ENCODE data around the gene SGTA.
"Not testable (repeated sequence)": the region's sequence is repeated elsewhere in the genome, so short reads cannot be mapped to it uniquely, and the experiment has no call there.

Gene SGTA

DNA sequence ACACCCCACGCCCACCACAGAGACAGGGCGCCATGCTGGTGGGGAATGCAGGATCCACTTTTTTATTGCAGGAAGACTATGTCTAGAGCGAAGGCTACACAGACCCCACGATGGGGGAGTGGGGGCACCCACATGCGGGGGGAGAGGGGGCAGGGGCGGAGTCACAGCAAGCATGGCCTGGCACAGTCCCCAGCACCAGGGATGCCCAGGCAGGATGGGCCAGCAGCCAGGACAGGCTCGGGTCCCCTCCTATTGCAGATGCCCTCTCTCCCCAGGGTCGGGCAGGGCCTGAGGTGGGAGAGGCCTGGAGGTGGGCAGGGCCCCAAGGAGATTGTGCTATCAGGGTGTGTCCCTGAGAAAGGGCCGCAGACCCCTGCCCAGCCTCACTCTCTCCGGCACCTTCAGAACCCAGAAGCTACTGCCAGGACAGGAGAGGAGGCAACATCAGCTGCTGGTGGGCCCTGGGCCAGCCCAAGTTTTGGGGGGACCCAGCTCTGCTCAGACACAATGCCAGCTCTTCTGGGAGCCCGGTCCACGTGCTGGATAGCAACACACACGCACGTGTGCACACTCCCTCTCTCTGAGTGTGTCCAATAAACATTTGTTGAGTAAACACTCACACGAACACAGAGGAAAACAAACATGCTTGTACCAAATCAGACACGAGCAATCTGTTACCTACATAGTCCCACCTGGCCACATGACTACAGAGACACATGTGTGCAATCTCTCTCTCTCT is 68.4 kb downstream of the SGTA start:
- WGBS, 2 experiments (ENCODE audit: insufficient coverage in 2 of 2): 88 to 97% methylated on average over 12 to 13 of the region's 16 CpGs
- H3K9me3 ChIP-seq (ENCODE audit: control insufficient read depth, low read length): peaks cover 9% of the 10 kb centered on the region
- H3K36me3 ChIP-seq (ENCODE audit: control insufficient read depth, insufficient read depth, low read length): no peaks in the 10 kb centered on the region
- H3K4me1 ChIP-seq (ENCODE audit: control insufficient read depth, insufficient read depth, low read length, poor library complexity, severe bottlenecking): no peaks in the 10 kb centered on the region
- H3K27ac ChIP-seq (ENCODE audit: low read depth, low read length, severe bottlenecking): no peak overlapping the region
- no peak overlapping the region for H3K4me3 ChIP-seq (ENCODE audit: extremely low read depth, insufficient read depth, low read length, poor library complexity, severe bottlenecking)

DNA sequence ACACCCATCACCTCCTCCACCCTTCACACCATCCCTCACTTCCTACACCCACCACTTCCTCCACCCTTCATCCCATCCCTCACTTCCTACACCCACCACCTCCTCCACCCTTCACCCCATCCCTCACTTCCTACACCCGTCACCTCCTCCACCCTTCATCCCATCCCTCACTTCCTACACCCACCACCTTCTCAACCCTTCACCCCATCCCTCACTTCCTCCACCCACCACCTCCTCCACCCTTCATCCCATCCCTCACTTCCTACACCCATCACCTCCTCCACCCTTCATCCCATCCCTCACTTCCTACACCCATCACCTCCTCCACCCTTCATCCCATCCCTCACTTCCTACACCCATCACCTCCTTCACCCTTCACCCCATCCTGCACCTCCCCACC is 69.0 kb downstream of the SGTA start:
- H3K27ac ChIP-seq (ENCODE audit: low read depth, low read length, severe bottlenecking); H3K4me1 ChIP-seq (ENCODE audit: control insufficient read depth, insufficient read depth, low read length, poor library complexity, severe bottlenecking); H3K36me3 ChIP-seq (ENCODE audit: control insufficient read depth, insufficient read depth, low read length); H3K9me3 ChIP-seq (ENCODE audit: control insufficient read depth, low read length); H3K4me3 ChIP-seq (ENCODE audit: extremely low read depth, insufficient read depth, low read length, poor library complexity, severe bottlenecking): not testable (repeated sequence)
- 100% methylated on average over 1 of the region's 1 CpG for WGBS, 2 experiments (ENCODE audit: insufficient coverage in 2 of 2)

DNA sequence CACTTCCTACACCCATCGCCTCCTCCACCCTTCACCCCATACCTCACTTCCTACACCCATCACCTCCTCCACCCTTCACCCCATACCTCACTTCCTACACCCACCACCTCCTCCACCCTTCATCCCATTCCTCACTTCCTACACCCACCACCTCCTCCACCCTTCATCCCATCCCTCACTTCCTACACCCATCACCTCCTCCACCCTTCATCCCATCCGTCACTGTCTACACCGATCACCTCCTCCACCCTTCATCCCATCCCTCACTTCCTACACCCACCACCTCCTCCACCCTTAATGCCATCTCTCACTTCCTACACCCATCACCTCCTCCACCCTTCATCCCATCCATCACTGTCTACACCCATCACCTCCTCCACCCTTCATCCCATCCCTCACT is 69.9 kb downstream of the SGTA start:
- H3K27ac ChIP-seq (ENCODE audit: low read depth, low read length, severe bottlenecking); H3K36me3 ChIP-seq (ENCODE audit: control insufficient read depth, insufficient read depth, low read length); H3K9me3 ChIP-seq (ENCODE audit: control insufficient read depth, low read length); H3K4me3 ChIP-seq (ENCODE audit: extremely low read depth, insufficient read depth, low read length, poor library complexity, severe bottlenecking); H3K4me1 ChIP-seq (ENCODE audit: control insufficient read depth, insufficient read depth, low read length, poor library complexity, severe bottlenecking): not testable (repeated sequence)
- 69 to 76% methylated on average over 2 to 3 of the region's 3 CpGs for WGBS, 2 experiments (ENCODE audit: insufficient coverage in 2 of 2)

DNA sequence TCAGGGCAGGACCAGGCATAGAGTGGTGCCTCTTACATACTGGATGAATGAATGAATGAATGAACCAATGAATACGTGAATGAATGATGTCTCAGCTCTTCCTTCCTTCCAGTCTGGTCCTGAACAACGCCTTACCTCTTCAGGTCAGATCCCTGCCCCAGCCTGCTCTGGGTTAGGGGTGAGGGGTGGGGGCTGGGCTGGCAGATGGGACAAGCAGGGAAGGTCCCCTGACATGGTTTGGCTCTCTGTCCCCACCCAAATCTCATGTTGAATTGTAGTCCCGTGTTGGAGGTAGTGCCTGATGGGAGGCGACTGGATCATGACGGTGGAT is 71.2 kb downstream of the SGTA start:
- Histone ChIP-seq H3K4me1 (ENCODE audit: control insufficient read depth, insufficient read depth, low read length, poor library complexity, severe bottlenecking) (no peaks in the 10 kb centered on the region), H3K27ac (ENCODE audit: low read depth, low read length, severe bottlenecking) (no peak overlapping the region), H3K36me3 (ENCODE audit: control insufficient read depth, insufficient read depth, low read length) (no peaks in the 10 kb centered on the region), H3K4me3 (ENCODE audit: extremely low read depth, insufficient read depth, low read length, poor library complexity, severe bottlenecking) (no peak overlapping the region), H3K9me3 (ENCODE audit: control insufficient read depth, low read length) (peaks cover 9% of the 10 kb centered on the region)
- 40 to 74% methylated on average over 1 to 5 of the region's 5 CpGs for WGBS, 2 experiments (ENCODE audit: insufficient coverage in 2 of 2)

- H3K4me1 ChIP-seq (ENCODE audit: control insufficient read depth, insufficient read depth, low read length, poor library complexity, severe bottlenecking): no peaks in the 10 kb centered on the region
- H3K4me3 ChIP-seq (ENCODE audit: extremely low read depth, insufficient read depth, low read length, poor library complexity, severe bottlenecking): no peak overlapping the region
- 78 to 83% methylated on average over 15 to 17 of the region's 17 CpGs for WGBS, 2 experiments (ENCODE audit: insufficient coverage in 2 of 2)
- no peak overlapping the region for H3K27ac ChIP-seq (ENCODE audit: low read depth, low read length, severe bottlenecking)
- H3K9me3 ChIP-seq (ENCODE audit: control insufficient read depth, low read length): peaks cover 9% of the 10 kb centered on the region
- H3K36me3 ChIP-seq (ENCODE audit: control insufficient read depth, insufficient read depth, low read length): no peaks in the 10 kb centered on the region
Measured at GRCh38 chr19:2711172-2711874, 71.8 kb downstream of the SGTA start.

- no peak overlapping the region for H3K27ac ChIP-seq (ENCODE audit: low read depth, low read length, severe bottlenecking)
- 80 to 87% methylated on average over 3 to 4 of the region's 5 CpGs for WGBS, 2 experiments (ENCODE audit: insufficient coverage in 2 of 2)
- H3K4me3 ChIP-seq (ENCODE audit: extremely low read depth, insufficient read depth, low read length, poor library complexity, severe bottlenecking): no peak overlapping the region
- H3K4me1 ChIP-seq (ENCODE audit: control insufficient read depth, insufficient read depth, low read length, poor library complexity, severe bottlenecking): peaks cover 5% of the 10 kb centered on the region
- no peaks in the 10 kb centered on the region for H3K9me3 ChIP-seq (ENCODE audit: control insufficient read depth, low read length)
- no peaks in the 10 kb centered on the region for H3K36me3 ChIP-seq (ENCODE audit: control insufficient read depth, insufficient read depth, low read length)
Measured at GRCh38 chr19:2706251-2706650, 76.8 kb downstream of the SGTA start.
